ENCODE data around the gene BMPR1B.
"Not testable (repeated sequence)": the region's sequence is repeated elsewhere in the genome, so short reads cannot be mapped to it uniquely, and the experiment has no call there.

Gene BMPR1B

DNA sequence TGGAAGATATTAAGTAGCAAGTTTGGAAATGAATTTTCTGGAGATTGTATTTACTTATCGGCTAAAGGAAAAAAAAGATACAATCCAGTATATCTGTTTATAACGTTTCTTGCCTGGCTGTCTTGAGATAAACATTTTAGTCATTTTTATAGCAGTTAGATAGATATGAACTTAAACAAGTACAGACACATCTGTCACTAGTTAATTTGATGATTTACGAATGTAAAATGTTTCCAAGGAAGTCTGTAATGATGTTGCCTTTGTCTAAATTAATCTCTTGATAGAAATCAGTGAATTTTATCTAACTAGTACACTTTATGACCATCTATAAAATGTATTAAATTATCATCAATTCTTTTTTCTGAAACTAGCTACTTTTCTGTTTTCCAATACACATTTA is 5.7 kb downstream of the BMPR1B start:
- DNase-seq, result no peak

DNA sequence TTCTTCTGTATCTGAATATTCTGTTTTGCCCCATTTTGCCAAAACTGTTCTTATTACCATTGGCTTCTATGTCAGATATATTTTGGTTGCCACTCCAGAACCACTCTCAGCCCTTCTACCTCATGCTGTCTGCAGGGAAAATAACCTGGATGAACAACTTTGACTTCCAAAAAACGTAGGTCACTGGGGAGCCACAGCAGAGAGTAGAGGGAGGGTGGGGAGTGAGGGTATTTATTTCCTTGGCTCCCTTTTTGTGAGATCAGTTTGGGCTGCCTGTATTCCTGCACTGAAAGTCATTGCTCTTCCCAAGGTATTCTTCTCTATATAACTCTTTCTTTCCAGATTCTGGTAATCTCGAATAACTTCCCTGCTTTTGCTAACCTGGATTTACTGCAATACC is 6.3 kb downstream of the BMPR1B start:
- no peak for DNase-seq

DNA sequence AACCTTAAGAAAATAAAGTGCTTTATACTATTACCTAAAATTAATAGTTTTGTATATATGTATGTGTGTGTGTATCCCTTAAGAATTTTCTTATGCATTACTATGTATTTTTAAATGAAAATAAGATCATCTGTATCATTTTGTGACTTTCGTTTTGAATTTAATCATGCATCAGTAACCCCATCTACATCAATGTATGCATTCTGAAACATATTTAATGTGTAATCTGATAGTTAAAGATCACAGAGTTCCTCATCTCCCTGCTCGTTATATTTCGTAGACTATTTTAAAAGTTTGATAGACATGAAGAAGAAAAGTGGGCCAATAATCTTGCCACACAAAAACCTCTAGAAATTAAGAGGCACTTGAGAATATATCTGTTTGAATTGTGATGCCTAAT is 7.4 kb downstream of the BMPR1B start:
- DNase-seq, result no peak

DNA sequence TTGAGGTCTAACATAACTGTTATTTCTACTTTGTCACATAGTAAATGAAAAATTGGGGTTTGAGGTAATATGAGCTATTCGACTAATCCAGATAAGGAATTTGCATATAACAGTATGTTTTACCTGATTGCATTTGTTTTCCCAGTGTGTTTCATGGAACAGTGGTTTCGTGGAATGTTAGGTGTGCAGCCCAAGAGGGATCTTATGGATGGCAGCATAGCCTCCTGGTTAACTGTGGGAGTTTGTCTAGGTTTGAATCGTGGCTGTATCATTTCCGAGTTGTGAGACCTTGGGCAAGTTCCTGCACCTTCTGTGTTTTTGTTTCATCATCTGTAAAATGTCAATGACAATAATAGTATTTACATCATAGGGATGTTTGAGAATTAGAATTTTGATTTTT is 7.9 kb downstream of the BMPR1B start:
- no peak for DNase-seq

DNA sequence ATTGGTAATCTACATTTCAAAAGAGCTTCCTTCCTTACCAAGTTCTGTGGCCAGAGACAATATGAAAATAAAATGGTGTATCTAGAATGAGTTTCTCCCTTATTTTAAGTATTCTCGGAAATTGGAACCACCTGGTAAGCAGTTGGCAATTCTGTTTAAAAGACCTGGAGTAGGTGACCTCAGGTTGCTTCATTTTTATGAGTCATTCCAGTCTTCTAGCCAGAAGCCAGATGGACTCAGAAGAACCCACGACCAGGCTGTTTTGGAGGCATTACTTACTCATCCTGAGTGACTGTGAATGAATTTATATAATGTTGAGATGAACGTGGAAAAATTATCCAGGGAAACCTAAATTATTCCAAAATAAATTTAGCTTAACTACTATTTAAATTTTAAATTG is 9.1 kb downstream of the BMPR1B start:
- no peak for DNase-seq

DNA sequence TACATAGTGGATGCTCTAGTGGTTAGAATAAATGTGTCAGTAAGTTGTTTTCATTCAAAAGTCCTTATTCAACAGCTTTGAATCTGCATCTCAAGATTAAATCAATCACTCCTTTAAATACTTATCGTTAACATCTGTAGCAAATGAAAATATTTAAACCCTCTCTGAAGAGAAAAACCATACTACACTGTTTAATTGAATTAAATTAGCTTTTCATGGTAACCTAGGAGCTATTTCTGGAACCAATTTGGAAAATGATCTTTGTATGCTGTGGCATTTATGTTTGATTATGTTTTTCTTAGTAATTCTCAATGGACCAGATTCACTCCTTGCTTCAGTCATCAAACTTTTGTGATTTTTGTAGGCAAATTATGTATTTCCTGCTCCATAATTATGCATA is 9.7 kb downstream of the BMPR1B start:
- no peak for DNase-seq

DNA sequence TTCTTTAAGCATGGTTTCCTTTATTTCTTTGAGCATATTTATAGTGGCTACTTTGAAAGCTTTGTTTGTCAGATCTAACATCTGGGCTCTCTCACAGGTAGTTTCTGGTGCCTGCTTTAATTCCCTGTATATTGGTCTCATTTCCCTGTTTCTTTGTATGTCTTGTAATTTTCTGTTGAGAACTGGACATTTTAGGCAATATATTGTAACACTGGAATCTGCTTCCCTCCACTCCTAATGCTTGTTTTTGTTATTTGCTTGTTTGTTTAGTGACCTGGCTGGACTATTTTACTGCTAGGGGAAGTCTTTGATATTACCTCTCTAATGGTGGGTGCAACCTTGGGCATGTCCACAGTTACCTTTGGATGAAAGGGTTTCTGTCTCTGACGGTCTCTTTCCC is 25.0 kb downstream of the BMPR1B start:
- no peak for DNase-seq

DNA sequence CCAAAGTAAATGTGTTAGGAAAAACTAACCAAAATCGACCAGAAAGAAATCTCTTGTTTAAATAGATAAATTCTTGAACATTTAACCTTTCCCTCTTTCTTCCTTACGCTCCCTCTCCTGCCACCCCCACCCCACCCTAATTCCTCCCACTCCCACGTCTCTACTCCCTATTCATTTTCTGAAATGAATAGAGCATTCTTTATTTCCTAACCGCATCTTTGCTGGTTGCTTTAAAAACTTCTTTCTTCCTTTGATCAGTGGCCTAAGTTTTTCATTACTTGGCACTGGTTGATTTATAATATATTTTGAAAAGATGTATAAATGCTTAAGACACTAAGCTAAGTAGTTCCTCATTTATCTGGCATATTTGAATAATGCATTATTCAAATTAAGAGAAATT is 33.9 kb downstream of the BMPR1B start:
- DNase-seq, result no peak

DNA sequence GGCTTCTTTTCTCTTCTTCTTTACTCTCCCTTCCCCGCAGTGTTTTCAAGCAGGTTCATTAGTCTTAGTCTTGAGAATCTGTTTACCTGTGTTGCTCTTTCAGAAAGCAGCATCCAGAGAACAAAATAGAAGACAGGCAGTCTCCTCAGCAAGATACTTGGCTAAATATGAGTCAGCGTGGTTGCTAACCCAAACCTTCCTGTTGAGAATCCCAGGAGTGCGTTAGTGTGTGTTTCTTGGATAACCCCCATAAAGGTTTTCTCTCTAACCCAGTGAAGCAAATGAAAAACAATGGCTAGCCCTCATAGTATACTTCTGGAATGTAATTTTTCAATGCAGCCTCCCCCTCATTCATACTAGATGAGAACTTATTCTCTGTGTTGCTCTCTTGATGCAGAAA is 41.1 kb downstream of the BMPR1B start:
- DNase-seq, result no peak

DNA sequence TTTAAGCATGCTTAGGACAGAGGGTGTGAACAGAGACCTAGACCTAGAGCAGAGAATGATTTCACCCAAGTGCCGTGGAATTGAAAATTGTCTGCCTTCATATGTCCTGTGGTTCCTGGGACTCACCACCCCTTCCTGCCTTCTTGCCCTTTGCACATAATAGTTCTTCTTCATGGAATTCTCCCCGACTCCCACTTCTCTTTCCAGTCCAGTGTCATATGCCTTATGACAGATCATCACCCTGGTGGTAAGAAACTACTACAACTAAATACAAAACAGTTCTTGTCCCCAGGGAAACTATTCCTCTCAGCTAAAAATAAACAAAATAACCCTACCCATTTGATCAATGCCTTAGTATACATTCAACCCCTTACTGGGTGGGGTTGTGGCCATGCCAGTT is 43.3 kb downstream of the BMPR1B start:
- no peak for DNase-seq

DNA sequence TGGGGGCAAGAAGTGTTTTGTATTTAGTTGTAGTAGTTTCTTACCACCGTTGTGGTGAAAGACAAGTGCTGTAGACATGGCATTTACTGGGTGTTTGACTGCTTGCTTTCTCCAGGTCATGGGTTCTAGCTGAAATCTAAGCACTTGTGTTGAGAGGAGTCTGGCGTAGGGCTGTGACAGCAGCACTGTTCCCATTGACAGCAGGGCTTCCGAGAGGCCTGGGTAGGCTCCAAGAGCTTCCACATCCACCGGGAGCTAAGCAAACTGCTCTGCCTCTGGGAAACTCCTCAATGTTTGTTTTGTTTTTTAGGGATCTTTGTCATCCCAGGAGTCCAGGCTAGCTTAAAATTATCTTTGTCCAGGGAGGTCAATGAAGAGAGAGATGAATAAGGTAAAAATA is 44.3 kb downstream of the BMPR1B start:
- DNase-seq, result no peak

DNA sequence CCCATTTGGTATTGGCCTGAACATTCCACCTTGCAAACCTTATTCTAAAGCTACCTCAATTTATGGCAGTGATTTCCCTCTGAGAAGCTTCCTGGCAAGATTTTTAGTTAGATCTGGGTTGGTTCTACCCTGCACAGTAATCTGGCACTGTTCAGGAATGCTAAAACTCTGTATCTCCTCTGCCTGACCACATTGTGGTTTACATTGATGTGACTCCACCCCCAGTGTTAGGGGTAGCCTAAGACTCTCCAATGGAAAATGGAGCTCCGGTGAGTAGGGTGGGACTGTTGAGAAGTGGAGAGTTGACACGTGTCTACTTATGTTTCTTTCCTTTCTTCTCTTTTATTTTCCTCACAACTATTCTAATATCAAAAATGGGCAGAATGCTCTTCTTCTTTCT is 45.4 kb downstream of the BMPR1B start:
- no peak for DNase-seq

DNA sequence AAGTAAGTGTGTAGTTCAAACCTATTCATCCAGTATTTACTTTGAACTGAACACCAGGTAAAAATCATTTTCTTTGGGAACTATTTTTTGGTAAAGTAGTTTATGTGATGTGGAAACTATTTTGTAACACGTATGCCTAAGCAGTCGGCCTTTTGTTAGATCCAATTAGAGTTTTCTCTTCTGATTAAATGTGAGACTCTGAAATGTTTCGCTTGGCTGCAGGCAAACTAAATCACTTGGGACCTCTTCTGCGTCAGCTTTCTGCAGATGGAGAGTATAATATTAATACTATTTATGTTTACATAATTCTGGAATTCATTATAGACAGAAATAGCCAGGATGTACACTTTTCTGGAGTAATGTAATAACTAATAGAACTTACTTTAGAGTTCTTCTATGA is 46.9 kb downstream of the BMPR1B start:
- no peak for DNase-seq

DNA sequence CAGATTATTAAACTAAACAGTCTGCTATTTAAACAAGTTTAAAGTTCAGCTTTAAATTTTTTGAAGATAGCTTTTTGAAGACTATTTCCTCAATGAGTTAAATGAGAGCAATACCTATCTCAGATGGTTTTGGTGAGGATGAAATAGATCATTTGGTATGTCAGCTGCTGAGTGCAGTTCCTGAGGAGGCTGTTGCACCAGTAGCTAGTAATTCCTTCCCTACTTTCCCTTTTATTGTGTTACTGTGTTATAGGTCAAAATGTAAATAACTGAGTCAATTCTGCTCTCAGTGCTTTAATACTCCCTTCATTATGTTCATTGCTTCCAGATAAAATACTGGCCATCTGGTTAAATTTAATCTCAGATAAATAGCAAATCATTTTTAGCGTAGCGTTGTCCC is 48.6 kb downstream of the BMPR1B start:
- no peak for DNase-seq

DNA sequence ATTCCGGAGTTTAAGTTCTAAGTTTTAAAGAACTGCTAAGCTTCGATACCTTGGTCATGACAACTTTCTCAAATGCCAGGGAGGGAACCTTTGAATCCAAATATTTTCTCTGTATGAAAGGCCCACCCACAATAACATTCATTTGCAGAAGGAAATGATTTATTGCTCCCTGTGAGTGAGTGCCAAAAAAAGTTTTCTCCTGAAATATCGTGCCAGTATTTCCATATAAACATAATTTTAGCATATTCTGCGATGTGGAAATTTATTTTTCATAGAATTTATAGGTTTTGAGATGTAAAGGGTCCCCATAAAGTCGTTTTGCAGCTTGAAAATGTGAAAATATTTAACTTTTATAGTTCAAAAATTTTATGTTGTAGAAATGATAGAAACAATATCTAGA is 53.9 kb downstream of the BMPR1B start:
- no peak for DNase-seq

DNA sequence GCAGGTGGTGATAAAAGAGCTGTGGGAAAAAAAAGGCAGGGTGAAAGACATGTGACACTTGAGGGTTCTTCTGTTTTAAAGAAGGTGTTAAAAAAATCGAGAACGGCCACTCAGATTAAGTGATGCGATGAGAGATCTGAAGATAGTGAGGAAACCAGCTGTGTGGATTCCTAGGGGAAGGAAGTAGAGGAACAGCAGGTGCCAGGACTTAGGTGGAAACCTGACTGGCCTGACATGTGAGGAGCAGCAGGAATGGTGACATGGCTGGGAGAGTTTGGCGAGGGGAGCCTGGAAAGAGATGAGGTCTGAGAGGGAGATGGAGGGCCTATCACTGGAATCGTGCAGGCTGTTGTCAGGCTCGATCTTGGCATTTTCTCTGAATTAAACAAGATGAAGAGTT is 55.5 kb downstream of the BMPR1B start:
- DNase-seq, result no peak

DNA sequence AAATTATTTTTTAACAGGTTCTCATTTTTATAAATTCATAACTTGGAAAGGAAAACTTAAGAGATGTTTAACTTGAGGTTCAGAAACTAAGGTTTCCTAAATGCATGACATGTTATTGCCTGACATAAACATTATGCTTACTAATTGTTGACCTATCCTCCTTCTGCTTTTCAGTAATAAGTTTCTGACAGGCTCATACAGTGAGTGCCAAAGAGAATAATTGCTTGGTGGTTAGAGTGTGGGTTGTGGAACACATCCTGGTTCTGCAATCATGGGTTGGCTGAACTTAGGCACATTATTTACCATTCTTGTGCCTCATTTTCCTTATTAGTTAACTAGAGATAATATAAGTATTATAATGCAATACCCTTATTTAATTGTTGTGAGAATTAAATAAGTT is 56.5 kb downstream of the BMPR1B start:
- DNase-seq, result no peak

DNA sequence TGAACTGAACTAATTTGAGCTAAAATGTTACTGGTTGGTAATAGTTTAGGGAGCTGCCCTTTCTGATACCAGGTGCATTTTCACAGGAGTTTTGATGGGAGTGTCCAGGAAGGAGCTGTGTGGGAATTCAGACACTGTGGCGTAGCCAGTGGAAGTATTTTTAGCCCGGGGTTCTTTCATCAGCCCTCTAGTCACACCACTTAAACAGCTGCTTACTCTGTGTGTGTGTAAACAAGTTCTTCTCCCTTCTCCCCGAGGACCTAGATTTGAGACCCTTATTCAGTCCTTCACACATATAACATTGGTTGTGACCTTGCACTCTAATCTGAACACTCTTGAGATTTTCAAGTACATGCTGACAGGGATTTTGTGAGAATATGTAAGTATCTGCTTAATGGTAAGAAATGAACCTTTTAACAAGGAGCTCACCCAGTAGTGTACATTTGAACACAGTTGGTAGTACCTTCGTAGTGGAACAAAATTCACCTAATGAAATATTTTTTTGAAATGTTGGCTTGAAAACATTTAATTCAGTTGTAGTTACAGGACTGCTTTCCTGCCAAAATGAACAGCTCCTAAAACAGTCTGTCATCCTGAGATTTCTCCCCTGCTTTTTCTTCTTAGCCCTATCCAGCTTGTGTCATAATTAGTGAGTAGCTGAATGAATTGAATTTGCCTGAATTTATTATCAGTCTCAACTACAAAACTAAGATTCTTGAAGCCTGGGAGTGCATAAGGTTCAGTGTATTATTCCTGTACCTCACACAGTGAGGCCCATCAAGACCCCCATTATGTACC is 61.8 kb downstream of the BMPR1B start:
- no peak for DNase-seq

DNA sequence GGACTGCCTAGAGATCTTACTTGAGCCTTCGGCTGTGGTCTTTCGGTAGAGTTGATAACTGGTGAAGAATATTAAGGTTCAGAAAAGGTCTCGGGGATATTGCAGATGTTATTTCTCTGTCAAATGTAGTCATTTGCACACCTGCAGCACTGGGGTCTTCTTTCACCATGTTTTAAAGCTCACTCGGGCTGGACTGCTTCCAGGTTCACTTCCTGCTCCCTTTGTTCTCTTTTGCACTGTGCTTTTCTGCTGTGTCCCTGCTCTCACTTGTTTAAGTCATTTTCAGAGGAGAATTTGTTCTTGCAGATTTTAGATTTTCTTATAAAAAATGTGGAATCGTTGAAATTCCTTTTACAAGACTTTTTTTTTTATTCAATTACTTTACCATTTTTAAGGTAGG is 68.5 kb downstream of the BMPR1B start:
- no peak for DNase-seq

DNA sequence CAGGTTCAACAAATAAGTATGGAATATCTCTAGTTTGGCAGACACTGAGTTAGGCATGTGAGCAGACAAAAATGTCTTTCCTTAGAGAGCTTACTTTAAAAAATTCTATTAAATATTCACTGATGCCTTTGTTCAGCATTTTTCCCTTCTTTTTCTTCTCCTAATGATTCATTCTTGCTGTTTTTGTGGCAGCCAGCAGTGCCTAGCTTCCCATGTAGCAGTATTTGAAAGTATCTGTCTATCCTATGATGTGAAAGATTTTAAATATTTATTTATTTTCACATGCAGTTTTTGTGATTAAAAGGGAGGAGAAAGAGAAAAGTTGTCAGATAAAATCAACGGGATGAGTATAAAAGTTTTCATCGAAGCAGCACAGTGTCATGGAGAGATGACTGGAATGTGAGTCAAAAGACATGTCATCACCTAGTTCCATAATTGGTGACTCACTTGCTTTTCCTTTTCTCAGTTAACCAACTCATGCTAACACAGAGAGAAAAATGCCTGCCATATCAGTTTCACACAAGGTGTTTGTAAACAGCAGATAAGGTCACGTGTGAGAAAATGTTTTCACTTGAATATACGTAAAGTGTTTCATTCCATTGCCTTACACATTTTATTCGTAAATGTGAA is 69.8 kb downstream of the BMPR1B start:
- DNase-seq, result no peak

DNA sequence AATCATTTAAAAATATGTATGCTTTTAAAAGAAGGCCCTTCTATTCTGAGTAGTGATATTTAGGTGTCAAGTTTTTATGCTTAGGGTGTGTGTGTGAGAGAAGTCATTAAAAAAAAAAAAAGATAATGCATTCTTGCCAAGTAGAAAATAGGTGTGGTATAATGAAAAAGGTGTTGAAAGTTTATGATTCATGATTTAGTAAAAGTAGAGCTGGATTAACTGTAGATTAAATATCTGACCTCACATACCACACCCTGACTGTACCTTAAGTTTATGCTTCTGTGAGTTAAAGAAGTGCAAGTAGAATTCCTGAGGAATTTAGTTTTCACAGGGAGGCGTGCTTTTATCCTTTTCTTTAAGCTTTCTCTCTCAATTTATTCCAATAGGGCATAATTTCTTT is 71.1 kb downstream of the BMPR1B start:
- DNase-seq, result no peak

DNA sequence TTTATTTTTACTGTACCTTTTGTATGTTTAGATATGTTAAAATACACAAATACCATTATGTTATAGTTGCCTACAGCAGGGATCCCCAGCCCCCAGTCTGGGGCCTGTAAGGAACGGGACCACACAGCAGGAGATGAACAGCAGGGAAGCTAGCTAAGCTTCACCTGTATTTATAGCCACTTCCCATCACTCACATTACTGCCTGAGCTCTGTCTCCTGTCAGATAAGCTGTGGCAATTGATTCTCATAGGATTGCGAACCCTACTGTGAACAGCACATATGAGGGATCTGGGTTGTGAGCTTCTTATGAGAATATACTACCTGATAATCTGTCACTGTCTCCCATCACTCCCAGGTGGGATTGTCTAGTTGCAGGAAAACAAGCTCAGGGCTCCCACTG is 73.9 kb downstream of the BMPR1B start:
- DNase-seq, result no peak

DNA sequence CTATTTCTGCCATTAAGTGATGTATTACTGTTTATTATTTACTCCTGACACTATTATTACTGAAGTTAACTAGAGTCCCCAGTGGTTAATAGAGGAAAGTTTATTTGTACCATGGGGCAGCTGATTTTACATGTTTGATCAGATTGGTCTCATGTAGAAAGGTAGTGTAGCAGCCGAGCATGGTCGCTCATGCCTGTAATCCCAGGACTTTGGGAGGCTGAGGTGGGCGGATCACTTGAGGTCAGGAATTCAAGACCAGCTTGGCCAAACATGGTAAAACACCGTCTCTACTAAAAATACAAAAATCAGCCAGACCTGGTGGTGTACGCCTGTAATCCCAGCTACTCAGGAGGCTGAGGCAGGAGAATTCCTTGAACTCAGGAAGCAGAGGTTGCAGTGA is 74.6 kb downstream of the BMPR1B start:
- DNase-seq, result not testable (repeated sequence)

DNA sequence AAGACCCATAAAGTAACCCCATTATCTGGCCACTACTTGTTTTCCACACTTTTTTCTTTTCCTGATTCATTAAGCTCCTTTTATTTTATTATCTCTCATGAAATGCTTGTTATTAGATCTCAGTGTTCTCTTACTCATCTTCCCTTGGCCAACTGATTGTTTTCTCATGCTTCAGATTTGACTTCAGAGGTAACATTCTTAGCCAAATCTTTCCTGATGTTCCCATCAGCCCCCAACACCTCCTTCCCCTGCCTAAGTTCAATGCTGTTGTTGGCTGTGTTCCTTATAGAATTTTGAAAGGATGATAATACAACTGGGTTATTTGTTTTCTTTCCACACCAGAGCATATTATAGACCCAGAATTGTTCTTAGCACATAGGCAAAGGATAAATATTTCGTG is 75.6 kb downstream of the BMPR1B start:
- DNase-seq, result no peak

DNA sequence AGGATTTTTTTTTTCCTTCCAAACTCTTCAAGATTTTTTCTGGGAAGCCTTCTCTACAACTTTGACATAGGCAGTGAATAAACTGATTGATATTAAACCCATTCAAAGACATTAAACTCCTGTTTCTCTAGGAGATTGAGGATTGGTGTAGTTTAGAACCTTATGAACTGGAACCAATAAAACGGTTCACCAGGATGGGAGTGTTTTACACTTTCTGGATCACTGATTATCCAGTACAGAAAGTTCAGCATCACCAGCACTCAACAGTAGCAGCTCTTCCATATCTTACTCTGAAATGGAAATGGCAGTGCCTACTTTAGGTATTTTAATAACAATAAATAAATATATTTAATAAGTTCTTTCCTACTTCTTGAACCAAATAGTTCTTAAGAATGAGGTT is 76.7 kb downstream of the BMPR1B start:
- no peak for DNase-seq

All from NCI-H2227 treated with DMSO at 0.1 percent for 48 hours (cell line).